Activated CD4-positive, alpha-beta T cell treated with anti-CD3 and anti-CD28 coated beads, Interleukin-2, amount 50 U/mL, for 1 hour (primary cell): ENCODE results near the gene TBRG4.

Source experiments
- DNase-seq: peaks from one replicate; pipeline ENCODE4 v3.0.0-alpha.2; 2020

TBRG4 gene

DNA sequence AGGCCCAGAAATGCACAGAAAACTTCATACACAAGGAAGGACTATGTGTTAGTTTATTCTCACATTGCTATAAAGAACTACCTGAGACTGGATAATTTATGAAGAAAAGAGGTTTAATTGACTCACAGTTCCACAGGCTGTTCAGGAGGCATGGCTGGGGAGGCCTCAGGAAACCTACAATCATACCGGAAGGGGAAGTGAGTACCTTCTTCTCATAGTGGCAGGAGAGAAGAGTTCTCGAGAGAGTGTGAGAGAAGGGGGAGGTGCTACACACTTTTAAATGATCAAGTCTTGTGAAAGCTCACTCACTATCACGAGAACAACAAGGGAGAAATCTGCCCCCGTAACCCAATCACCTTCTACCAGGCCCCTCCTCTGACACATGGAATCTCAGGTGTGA lies 29.3 kb upstream of the TBRG4 start:
- DNase-seq, result no peak

DNA sequence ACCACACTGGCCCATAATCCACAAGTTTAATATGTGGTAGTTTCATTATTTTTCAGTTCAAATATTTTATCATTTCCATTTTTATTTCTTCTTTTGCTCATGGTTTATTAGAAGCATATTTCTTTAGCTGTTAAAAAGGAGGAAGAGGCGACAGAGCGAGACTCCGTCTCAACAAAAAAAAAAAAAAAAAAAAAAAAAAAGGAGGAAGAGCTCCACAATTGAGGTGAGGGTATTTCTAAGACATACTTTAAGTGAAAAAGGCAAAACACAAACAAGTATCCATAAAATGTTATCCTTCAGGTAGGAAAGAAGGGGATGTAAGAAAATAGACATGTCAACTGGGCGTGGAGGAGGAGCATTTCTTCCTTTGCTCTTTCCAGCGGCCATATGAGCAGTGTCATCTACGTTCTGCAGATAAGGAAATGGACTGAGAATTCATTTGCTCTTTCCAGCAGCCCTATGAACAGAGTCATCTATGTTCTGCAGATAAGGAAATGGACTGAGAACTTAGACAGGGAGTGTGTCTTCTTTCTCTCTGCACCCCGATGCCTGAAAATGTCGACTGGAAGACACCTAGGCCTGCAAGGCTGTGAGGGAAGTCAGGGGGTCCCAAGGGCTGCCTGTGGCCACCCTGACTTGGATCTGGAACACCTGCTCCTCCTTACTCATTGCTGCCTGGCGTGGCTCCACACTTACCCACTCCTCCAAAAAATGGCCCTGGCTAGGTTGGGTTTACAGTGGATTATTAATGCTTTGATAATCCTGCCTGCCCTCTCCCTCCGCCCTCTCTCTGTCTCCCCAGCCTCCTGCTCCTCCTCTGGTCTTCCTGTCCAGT lies 27.2 kb upstream of the TBRG4 start:
- no peak for DNase-seq

DNA sequence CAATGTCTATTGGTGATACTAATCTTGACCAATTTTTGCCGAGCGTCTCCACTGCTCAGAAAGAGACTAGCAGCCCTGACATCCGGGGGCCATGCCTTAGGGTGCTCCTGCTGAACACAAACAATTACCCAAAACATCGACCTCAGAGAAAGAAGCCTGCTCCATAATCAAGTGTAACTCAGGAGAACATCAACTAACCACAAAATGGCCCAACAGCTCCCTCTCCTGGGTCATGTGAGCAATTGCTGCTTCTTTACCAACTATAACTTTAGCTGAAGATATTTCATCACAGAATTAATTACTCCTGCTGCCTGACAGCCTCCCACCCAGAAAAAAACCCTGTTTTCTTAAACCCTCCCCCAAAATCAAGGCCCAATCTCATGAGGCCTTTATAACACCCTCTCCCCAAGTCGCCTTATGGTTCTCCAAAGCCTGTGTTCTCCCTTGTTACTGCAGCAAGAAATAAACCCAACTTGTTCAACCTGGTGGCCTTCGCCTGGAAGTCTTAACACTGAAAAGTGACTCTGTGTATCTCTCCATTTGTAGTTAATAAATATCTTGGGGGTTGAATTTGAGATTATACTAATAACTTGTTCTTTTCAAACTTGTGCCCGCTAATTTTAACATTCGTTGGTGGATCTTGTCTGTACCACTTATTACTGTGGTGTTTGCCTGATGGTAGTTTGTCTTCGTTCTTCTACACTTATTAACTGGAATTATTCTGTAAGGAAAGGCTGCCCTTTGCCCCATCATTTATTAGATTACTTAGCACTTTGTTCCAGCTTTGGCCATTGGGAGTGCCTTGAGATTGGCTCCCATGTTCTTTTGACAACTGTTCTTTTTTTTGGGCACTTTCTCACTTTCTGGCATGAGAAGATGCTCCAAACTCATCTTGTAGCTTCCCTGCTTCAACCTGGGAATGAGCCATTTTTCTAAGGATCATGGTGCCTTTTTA lies 24.9 kb upstream of the TBRG4 start:
- DNase-seq, result peak; percentile 63

DNA sequence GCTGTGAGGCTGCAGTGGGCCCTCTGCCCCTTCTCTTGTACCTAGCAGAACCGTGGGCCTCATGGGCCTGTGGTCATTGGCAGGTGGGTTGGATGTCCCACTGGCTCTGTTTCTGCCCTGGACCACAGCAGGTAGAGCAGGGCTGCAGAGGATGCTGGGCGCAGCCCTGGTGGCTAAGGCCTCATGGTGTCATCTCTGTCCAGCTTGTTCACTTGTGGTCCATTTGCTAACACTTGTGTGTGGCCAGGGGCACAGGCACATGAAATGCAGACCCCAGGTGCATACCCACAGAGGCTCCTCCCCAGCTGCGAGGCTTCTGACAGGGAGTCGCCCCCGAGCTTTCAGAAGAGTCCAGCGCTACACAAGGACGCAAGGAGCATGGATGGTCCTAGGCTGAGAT lies 22.4 kb upstream of the TBRG4 start:
- no peak for DNase-seq

DNA sequence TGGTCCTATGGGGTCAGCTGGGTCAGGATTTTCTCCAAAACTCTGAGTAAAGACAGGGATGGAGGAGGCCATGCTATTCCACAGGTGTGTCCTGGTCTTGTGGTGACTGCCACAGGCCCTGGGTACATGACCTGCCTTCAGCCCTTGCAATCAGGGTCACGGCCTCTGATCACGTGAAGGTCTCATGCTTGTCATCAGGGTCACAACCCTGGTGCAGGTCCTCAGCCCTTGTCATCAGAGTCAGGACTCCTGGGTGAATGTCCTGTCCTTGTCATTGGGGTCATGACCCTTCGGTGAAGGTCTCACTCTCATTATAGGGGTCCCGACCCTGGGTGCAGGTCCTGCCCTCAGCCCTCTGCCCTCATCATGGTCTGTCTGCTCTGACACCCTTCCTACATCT lies 21.9 kb upstream of the TBRG4 start:
- DNase-seq, result no peak

DNA sequence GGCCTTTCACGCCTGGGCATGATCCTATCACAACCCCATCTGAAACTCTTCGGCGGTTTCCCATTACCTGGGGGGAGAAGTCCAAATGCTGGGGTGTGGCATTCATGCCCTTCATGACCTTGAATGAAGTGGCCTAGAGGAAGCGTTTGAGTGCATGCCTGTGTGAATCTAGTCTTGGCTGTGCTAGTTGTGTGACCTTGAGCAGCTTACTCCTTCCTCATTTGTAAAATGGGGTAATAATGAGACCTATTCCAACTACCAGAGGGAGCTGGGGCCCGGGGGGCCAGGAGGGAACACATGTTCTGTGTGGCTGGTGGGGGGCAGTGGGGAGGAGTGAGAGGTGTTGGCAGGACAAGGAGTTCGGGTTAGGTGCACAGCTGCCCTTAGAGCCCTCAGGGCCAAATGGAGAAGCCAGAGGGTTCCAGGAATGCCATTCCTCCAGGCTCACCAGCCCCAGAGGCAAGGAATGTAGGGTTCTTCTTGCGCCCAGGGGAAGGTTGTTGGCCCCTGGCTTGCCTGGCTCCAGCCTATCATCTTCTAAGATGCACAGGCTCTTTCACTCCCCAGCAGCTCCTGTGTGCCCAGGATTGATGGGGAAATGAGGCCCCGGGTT lies 21.3 kb upstream of the TBRG4 start:
- no peak for DNase-seq

DNA sequence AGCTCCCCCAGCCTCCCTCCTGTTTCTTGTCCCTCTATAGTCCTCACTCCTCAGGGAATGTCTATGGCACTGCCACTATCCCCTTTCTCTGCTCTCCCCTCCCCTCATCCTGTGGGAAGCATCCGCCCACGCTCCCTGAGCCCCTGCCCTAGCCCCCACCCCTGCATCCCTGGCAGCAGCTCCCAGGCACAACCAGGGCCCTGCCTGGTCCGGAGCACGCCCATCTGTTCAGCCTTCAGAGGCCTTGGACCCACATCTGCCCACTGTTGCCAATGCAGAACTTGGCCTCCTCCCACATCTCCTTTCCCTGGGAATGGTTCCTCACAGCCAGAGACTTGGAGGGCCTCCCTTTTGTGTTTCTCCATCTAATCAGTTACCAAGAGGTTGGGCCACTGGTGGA lies 20.4 kb upstream of the TBRG4 start:
- no peak for DNase-seq

DNA sequence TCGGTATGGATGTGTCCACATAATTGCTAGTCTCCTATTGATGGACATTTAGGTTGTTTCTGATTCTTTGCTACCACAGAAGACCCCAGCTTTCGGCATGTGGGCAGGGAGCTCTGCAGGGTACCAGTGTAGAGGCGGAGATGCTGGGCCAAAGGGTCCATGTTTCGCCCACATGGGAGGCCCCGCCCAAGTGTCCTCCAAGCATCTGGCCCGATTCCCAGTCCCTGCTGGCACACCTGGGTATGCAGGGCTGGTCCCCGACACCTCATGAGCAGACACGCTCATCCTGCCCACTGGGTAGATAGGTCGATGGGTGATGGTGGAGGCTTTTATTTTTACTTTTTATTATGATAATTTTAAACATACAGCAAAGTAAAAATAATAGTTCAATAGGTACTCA lies 19.4 kb upstream of the TBRG4 start:
- DNase-seq, result no peak

DNA sequence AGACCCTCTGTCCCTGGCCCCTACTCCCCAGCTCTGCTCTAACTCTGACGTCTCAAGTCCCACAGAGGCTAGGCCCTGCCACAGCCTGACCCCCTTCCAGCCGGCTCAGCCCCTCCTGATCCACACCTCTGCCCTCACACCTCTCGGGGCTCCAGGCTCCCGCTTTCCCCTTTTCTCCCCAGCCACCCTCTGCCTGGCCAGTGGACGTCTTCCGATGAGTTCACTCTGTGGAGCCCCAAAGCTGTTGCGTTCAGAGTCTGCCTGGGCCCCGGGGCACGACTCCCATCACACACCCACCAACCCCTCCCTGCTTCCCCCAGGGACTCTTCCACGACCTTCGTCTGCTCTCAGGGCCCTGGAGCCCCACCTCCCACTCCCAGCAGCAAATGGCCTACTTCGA lies 18.4 kb upstream of the TBRG4 start:
- DNase-seq, result no peak

DNA sequence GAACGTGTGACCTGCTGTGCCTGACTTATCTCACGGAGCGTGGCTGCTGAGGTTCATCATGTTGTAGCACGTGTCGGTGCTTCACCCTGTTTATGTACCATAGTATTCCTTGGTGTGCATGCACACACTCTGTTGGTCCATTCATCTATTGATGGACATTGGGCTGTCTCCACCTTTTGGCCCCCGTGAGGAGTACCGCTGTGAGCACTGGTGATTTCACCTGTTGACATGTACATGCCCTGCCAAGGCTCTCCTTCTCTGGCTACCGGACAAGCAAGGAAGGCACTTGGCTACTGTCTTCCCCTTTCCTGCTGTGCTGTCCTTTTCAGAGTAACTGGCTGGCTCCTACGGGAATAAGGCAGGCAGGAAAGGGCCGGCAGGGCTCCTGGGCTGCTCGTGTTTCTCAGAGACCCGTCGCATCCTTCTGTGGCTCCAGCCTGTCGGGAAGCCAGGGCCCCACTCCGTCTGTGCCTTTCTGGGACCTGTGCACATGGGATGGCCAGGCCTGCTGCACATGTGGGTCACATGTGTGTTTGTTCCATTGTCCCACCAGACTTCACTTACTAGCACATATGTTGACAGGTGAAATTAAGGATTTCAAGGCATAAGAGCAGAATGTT lies 17.8 kb upstream of the TBRG4 start:
- no peak for DNase-seq

DNA sequence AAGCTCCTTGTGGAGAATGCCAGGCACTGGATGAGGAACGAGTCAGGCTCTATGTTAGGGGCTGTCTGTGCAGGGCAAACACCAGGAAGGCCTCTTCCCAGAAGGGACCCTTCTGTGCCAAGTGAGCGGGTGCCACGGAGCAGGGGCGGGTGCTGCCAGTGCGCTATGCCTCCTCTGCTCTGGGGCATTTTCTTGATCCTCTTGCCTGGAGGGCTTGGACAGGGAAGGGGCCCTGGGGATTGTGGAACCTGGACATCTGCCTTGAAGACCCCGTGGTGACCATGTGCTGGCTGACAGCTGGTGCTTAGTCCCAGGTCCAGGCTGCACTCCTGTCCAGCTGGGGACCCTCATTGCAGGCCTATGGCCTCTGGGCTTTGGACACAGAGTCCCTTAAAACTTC lies 15.4 kb upstream of the TBRG4 start:
- no peak for DNase-seq

DNA sequence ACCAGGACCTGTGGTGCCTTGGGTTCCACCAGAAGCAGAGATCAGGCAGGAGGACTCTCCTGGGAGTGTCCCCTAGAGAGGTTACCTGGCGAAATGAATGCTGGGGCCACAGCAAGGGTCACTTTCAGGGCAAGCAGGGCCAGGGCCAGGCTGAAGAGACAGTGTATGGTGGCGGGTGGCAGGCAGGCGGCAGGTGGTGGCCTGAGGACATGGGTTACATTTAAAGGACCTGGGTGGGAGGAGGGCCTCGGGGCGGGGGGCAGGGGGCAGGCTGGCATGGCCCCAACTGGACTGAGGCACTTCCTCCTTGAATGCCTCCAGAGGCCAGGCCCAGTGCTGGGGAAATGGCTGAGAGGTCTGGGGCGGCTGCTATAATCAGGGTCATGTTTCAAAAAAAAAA lies 14.7 kb upstream of the TBRG4 start:
- no peak for DNase-seq

DNA sequence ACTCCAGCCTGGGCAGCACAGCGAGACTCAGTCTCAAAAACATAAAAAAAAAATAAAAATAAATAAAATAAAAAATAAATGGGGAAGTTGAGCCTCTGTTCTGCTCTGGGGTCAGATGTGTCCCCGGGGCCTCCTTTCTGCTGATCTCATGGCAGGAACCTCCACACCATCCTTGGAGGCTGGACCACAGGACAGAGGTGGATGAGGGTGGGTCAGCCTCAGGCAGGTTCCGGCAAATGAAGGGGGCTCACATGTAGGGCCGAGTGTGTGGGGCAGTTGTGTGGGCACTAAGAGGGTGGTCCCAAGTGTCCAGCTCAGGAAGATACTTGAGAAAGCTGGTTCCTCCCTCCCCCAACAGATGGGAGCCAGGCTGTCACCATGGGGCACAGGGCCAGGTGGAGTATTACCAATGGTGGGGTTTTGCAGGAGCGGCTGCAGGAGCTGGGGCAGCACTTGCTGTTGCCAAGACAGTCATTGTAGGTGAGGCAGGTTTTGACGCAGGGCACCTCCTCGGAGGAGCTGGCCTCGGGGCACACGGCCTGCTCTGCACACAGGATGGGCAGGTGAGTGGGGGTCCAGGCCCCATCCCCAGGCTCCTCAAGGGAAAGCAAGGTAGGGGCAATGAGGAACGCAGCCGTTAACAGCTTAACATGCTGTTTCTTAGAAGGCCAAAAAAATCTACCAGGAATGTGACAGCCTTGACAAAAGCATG lies 13.9 kb upstream of the TBRG4 start:
- DNase-seq, result no peak

DNA sequence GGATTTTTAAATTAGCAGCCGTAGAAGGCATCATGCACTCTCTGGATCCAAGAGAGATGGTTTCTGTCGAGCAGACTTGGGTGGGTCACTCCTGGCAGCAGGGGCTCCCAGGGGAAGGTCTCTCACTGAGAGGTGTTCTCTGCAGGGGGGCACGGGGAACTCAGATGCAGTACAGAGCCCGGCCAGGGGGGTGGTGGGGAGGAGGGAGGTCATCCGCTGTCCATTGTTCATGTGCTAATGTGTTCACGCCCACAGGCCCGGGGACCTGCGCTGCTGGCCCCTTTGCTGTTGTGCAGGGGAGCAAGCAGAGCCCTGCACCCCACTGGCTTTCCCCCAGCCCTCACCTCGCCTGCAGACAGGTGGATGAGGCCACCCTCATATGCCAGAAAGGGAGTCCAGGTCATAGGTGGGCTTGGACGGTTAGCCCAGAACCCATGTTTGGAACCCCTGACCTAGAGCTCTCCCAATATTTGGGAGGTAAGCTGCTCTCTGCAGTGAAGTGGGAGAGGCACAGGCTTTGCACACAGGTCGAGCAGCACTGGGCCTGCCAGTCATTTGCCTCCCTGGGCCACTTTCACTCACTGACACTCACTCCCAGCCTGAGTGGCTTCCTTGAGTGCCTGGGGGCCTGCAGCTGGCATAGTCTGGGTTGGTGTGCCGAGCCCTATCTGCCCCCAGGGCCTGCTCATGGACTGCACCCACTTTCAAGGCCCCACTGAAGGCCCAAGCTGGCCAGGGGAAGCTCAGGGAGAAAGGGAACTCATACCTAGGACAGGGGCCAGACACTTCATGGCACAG lies 12.6 kb upstream of the TBRG4 start:
- DNase-seq, result no peak

DNA sequence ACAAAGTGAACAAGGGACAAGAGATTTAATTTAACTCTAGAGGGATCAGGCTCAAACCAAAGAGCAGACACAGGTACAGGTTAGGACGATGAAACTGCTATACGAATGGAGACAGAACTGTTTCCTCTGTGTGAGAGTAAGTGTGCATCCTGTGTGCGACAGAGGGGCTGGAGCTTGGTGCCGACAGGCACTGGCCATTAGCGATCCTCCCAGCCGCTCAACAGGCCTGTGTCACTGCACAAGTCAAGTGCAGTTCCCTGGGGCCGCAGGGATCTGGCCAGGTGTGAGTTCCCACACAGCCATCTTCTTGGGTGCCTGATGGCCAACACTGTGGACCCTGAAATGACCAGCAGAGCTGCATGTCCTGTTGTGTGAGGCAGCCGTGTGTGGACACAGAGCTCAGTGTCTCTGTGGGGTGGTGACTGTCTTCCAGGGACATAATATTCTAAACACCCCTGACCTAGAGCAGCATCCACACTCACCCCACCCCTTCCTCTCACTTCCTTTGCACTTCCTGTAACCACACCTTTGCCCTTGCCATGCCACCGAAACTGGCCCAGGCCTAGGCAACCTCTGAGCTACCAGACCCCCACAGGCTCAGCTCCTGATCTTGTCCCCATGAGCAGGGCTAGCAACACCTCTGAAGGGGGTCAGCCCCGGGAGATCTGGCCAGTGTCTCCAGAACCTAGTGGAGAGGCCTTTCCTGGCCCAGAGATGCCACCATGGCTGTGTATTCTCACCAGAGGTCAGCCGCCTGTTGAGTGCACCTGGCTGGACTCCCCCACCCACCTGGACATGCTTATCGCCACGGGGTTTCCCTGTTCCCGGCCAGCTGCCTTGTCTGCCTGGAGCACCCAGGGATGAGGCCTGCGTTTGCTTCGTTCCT lies 11.7 kb upstream of the TBRG4 start:
- no peak for DNase-seq

DNA sequence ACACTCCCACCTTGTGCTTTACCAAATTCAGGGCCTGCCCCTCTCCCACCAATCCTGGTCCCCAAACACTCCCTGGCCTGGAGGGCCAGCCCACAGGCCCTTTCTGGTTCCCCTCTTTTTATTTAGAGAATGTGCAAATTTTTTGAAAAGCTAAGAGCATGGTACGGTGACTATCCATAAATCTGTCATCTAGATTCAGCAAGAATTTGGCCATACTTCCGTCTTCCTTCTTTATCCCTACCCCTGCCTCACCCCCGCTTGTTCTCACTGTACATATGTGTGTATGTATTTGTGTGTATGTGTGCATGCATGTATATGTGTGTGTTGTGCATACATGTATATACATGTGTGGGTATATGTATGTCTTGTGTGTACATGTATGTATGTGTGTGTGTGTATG lies 8.1 kb upstream of the TBRG4 start:
- DNase-seq, result no peak

DNA sequence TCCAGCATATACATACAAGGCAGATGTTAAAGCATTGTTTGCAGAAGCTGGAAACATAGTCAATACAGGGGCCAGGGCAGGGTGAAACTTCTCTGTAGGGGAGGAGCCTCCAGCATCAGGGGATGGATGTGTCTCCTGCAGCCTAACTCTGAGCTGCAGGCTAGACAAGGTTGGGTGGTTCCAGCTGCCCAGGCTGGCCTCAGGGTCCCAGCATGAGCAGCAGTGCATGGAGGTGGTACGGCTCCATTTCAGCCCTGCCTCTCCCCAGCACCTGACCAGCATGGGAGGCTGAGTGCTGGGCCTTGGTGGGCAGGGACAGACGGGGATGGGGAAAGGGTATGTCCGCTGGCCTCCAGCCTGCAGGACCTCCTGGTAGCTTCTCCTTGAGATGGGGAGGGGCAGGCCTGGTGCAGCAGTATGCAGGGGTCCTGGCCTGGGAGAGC lies 7.4 kb upstream of the TBRG4 start:
- DNase-seq, result no peak

DNA sequence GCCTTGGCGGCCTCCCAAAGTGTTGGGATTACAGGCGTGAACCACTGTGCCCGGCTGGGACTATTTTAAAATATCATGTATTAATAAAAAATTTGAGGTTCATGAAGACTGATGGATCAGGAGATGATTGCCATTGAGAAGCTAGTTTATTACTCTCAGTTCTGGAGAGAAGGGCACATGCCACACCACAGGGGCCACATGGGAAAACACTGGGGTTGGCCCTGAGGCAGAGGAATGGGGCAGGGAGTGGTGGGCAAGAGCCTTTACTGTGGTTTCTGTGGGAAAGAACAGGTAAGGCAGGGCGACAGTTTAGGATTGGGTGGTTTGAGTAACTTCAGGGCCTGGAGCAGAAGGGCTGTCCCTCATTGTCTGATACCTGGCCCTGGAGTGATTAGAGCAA lies 6.8 kb upstream of the TBRG4 start:
- DNase-seq, result no peak

DNA sequence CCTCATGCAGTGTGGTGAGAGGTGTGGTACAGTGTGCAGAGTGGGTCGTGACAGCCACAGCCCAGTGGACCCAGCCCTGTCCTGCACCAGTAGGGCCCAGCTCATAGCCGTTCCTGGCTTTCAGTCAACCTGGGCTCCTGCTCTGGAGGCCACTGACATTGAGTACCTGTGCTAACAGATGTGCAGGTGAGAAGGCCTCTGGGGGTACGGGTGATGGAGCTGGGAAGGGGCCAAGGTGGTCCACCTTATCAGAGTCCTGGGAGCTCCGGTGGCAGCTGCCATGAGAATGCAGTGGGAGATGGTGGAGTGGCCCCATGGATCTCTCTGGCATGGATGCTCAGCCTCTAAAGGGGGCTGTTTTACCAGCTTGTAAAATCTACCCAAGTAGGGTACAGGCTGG lies 6.1 kb upstream of the TBRG4 start:
- no peak for DNase-seq

DNA sequence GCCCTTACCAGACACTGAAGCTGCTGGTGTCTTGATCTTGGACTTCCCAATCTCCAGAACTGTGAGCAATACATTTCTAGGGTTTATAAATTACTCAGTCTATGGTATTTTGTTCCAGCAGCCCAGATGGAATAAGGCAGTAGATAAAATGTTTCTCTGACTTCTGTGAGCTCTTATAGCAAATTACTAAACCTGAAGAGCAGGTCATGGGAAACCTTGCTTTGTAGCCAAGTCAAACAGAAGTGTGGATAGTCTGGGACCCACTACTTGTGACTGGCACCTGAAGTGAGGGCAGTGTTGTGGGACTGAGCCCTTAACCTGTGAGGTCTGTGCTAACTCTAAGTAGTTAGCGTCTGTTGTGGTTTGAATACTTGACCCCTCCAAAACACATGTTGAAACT lies 4.6 kb upstream of the TBRG4 start:
- no peak for DNase-seq

DNA sequence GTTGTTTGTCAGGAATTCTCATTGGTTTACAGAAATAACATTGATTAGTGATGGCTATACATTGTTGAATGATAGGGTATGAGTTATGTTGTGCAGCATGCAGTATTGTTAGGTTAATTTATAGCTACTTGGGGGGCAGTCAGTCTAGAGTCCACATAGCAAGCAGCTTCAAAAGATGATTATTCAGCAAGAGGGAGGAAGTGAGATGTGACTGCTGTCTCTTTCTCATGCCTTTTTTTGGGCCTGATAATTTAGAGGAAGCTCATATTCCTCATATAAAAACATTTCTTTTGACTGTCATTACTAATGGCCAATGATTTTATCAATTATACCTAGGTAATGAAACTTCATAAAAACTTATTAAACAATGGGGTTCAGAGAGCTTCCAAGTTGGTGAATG lies 3.4 kb upstream of the TBRG4 start:
- no peak for DNase-seq
